GM19035 (cell line): ENCODE measurements around the gene GNA15.
"Not testable (repeated sequence)": the region's sequence is repeated elsewhere in the genome, so short reads cannot be mapped to it uniquely, and the experiment has no call there.

Source experiments
- ATAC-seq: cut with Tn5 transposase; IDR thresholded peaks from one replicate; pipeline ENCODE4 v1.9.1; 2021; ENCODE audit not compliant: unreplicated experiment

GNA15 gene

GRCh38 chr19:3171894-3172672 lies 36.2 kb downstream of the GNA15 start:
- no peak for ATAC-seq

- ATAC-seq, result not testable (repeated sequence)
These were observed 36.8 kb downstream of the GNA15 start for GRCh38 chr19:3172673-3173000.

GRCh38 chr19:3175781-3176714 lies 40.2 kb downstream of the GNA15 start:
- ATAC-seq, result no peak

DNA sequence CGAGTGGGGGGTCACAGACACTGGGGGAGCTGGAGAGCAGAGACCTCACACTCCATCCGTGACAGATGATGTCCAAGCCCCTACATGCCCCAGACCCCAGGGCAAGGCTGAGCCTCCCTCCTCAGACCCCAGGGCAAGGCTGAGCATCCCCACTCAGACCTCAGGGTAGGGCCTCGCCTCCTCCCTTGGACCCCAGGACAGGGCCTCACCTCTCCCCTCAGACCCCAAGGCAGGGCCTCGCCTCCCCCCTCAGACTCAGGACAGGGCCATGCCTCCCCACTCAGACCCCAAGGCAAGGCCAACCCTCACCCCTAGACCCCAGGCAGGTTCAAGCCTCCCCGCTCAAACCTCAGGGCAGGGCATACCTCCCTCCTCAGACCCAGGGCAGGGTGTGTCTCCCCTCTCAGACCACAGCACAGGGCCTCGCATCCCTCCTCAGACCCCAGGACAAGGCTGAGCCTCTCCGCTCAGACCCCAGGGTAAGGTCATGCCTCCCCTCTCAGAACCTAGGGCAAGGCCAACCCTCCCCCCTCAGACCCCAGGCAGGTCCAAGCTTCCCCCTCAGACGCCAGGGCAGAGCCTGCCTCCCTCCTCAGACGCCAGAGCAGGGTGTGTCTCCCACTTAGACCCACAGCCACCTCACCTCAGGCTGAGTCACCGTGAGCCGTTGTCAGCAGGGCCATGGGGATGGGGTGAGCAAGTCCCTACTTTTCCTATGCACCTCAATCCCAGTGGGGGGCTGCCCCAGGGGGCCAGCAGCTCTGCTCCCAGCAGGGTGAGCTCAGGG lies 41.1 kb downstream of the GNA15 start:
- ATAC-seq, result no peak

- ATAC-seq, result no peak
These were observed 42.6 kb downstream of the GNA15 start, which contains the start of gene S1PR4 for GRCh38 chr19:3178377-3178972. Gene S1PR4 (plus strand): TSS chr19:3178769. CDS start chr19:3178793, 24 bp downstream.

DNA sequence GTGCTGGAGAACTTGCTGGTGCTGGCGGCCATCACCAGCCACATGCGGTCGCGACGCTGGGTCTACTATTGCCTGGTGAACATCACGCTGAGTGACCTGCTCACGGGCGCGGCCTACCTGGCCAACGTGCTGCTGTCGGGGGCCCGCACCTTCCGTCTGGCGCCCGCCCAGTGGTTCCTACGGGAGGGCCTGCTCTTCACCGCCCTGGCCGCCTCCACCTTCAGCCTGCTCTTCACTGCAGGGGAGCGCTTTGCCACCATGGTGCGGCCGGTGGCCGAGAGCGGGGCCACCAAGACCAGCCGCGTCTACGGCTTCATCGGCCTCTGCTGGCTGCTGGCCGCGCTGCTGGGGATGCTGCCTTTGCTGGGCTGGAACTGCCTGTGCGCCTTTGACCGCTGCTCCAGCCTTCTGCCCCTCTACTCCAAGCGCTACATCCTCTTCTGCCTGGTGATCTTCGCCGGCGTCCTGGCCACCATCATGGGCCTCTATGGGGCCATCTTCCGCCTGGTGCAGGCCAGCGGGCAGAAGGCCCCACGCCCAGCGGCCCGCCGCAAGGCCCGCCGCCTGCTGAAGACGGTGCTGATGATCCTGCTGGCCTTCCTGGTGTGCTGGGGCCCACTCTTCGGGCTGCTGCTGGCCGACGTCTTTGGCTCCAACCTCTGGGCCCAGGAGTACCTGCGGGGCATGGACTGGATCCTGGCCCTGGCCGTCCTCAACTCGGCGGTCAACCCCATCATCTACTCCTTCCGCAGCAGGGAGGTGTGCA lies 43.3 kb downstream of the GNA15 start:
- no peak for ATAC-seq

- no peak for ATAC-seq
These were observed 44.0 kb downstream of the GNA15 start for GRCh38 chr19:3179739-3180293.

GRCh38 chr19:3183721-3184641 lies 48.1 kb downstream of the GNA15 start:
- ATAC-seq, result no peak

GRCh38 chr19:3184847-3185460 lies 49.1 kb downstream of the GNA15 start:
- ATAC-seq, result peak; percentile 28

- ATAC-seq, result peak; percentile 72
These were observed 49.8 kb downstream of the GNA15 start, which contains the start of gene NCLN for GRCh38 chr19:3185461-3186159. Gene NCLN (plus strand): TSS chr19:3185930. CDS start chr19:3186031, 101 bp downstream.

GRCh38 chr19:3186160-3186688 lies 50.4 kb downstream of the GNA15 start:
- ATAC-seq, result peak; percentile 15

DNA sequence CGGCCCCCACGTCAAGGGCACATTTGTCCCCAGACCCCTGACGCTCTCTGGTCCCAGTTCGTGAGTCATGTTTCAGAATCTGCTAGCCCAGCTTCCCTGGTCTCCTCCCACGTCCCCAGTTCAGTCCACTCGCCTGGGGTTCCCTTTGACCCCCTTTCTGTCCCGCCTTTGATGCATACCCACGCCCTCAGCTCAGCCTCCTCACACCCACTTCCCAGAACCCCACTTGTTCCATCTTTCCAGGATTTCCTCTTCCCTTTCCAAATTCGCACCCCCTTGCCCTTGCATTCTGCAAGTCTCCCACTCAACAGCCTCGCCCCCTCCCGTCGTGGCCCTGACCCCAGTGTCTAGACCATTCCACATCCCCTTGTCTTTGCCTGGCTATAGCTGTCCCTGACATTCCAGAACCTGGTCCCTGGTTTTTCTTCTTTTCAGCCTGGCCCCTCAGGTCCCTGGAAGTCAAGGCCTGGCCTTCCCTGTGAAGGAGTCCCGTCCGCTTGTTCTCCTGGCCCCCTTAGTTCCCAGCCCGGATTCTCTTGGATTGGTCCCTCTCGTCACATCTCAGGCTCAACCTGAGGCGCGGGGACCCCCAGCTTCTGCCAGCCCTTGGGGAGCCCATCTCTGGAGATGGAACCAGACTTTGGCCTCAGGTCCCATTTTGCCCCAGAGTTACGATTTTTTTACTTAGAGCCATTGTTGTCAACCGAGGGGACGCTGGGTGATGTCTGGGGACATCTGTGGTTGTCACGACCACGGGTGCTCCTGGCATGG lies 51.2 kb downstream of the GNA15 start:
- ATAC-seq, result no peak

DNA sequence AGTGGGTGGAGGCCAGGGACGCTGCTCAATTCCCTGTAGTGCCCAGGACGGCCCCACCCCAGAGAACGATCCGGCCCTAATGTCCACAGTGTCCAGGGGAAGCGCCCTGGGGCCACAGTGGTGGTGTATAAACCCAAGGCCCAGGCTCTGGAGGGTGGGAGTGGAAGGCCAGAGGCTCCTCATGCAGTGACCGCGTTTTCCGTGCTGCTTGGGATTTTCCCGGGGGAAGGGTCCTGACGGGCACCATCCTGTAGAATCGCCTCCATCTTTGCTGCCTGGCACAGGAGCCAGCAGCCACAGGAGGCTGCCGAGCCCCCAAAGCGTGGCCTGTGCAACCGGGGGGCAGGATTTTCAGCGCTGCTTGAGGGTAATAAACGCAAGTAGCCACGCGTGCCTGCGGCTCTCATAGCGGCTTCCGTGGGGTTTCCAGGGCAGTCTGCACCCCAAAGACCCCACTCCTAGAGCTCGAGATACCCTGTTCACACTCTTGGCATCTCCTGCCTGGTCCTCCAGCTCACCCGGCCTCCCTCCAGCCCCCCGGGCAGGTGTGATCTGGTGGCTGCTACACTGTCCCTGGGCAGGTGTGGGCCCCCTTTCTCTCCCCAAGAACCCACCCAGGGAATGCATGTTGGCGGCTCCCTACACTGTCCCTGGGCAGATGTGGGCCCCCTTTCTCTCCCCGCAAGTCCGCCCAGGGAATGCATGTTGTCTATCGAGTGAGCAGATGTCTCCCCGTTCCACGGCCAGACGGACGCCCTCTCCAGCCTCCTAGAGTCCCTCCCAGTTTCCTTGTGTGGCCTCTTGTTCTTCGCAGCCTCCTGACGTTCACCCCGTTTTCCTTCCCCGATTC lies 52.1 kb downstream of the GNA15 start:
- no peak for ATAC-seq

DNA sequence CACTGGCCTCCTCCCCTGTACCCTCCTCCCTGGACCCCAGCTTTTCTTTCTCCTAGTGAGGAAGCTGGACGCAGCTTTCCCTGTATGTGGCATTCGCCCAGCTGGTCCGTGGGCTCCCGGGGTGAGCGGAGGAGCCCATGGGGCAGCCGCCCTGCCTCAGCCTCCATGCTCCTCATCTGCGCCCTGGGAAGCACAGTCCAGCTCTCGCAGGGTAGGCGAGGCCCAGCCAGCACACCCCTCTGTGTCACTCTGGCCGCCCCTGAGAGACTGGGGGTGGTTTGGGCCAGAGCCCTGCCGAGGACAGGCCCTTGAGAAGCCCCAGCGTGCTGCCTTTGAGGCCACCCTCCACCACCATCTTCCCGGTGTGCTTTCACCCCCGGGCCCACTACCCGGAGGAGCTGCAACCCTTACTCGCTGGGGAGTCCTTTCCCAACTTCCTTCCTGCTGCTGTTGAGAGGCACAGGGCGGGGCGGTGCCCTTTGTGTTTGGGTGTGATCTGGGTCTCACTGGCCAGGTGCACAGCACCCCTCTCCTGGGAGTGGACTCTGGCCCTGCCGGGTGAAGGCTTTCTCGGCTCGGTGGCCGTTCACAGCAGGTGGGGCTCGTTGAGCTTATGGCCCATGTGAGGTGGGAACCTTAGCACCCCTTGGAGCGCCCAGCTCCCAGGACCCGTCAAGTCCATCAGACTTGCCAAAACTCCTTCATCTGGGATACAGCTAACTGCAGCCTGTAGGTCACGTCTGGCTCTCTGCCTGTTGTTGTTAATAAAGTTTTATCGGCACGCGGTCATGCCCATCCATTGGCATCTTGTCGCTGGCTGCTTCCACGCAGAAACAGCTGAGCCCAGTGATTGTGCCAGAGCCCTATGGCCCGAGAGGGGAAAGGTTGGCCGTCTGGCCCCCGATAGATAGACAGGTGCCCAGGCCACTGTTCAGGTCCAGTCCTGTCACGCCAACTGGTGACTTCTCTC lies 53.1 kb downstream of the GNA15 start:
- ATAC-seq, result no peak
